GM19193 (cell line): ENCODE results near the gene CLEC2A.

Experiments
- POLR2A ChIP-seq: IDR thresholded peaks from 4 replicates; pipeline ENCODE4 v1.6.1; 2011; ENCODE audit not compliant: insufficient read depth, insufficient read length; ENCODE audit errors: extremely low read depth

The CLEC2A gene

DNA sequence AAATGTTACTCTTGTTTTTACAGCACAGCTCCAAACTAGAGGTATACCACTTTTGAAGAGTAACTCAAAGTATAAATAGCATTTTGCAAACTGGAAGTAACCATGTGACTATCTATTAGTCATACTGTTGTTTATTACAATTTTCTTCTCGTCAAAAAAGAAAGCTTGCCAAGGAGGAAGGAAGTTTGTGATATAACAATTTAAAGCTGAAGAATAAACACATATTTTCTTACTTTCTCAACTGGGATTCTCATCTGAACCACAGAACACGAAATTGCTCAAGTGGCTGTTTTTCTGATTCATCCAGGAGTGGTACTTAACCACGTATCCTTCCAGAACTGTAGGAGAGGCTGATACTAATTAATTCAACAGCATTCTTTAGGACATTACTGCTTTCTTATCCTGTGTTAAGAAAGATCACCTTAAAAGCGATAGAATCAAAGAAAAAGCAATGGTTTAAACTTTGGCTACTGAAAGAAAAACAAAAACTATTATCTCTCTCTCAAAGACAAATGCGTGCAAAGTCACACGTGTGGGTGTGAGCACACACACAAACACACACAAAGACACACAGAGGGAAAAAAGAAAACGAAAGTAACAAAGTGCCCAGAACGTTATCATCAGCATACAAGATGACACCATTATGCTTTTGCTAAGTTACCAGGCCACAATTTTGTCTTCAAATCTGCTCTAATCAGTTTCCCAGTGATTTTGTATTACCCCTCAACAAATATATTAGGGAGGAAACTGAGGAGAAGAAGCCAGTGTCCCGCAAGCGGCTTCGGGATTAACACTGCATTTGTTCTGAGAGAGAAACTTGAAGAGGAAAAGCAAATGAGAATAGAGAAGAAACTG, 62.6 kb downstream of the CLEC2A start, which contains the start of gene CLEC2B:
Gene CLEC2B, minus strand, starts transcription at position 48 of the 855 bp plus-strand sequence.
- TF ChIP-seq POLR2A: no peak

DNA sequence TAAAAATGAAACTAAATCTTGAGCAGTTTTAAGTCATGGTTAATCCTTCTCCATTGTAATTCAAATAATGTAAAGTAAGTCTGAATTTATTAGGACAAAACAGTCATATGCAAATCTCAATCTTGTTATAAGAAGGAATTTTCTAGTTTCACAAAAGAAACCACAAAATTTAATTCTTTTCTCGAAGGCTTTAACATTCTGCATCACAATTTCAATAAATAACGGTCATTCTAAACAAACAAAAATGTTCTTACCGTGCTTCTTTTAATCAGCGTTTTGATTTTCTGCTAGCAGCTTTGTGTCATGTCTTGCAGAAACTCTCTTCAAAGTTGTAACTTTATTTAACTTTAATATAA, 63.2 kb downstream of the CLEC2A start:
- TF ChIP-seq POLR2A: no peak

DNA sequence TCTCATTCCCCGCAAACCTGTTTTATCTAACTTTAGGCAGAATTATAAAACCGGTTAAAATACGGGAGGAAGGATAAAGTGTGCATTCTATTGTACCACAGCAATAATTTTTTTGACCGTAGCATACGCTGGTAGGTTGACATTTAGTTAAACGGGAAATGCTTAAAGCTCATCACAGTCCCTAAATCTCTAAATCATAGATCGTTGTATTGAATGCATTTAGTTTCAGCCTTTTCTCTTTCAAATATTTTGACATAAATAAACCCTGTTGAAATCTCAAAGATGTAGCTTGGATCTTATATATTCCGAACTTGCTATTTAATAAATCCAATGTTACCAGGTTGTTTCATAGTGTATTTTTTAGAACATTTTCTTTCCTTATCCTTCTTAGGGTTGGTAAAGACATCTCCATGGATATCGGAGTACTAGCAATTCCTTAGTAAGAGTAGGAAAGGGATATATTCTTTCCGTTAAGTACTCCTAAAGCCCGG, 63.8 kb downstream of the CLEC2A start:
- no peak for TF ChIP-seq POLR2A

DNA sequence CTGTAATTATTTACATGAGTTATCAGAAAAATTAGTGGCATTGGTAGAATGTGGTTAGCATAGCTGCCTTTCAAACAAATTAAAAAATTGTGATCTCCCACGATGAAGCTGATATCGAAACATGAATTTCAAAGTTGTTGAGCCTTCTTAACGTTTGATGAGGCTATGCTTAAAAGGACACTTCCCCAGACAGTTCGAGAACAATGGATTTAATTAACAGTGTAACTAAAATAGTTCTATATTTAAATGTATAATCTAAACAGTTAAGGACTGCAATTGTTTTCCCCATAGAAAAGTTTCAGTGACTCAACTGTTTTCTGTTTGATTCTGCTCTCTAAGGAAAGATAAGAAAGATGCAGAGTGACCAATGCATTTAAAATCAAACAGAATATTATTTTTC, 64.6 kb downstream of the CLEC2A start:
- TF ChIP-seq POLR2A: no peak

DNA sequence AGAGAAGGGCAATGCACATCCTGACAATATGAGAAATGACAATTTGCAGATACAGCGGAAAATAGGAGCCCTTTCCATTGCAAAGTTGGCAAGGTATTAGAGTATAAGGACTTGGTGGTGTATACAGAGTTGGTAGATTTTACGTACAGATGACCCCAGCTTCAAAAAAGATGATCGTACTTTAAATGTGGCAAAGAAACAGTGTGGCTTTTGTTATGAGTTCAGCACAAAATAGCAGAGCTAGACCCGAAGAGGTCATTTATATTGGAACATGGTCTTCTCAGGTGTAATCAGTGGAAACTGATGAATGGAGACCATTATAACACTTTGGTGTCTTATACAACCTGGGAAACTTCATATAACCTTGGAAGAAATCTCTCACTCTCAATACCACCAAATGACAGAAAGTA, 65.3 kb downstream of the CLEC2A start:
- no peak for TF ChIP-seq POLR2A

DNA sequence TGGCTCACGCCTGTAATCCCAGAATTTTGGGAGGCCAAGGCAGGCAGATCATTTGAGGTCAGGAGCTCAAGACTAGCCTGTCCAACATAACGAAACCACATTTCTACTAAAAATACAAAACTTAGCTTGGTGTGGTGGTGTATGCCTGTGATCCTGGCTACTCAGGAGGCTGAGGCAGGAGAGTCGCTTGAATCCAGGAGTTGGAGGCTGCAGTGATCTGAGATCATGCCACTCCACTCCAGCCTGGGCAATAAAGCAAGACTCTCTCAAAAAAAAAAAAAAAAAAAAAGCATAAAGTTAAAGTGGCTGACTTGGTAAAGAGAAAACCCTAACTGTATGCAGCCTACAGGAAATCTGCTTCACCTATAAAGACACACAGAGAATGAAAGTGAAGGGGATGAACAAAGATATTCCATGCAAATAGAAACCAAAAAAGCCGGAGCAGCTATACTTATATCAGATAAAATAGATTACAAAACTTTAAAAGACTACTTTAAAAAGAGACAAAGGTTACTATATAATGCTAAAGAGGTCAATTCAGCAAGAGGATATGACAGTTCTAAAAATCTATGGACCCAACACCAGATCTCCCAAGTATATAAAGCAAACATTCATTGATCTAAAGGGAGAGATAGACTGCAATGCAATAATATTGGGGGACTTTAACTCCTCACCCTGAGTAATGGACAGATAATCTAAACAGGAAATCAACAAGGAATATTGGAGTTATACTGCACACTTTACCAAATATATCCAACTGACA, 67.1 kb downstream of the CLEC2A start:
- TF ChIP-seq POLR2A: no peak
